ENCODE results near the gene TMEM235. TPM values are rescaled to one million over a fixed set of nuclear protein-coding genes. Genes with fewer than 3 reads are reported as not detected.
A peak's percentile ranks its signal among the peaks of the same experiment; 100 is the strongest.

The TMEM235 gene
- total and polyA plus RNA-seq, 10 donors, result not detected

GRCh38 chr17:78226759-78227454, 4.5 kb upstream of the TMEM235 start:
- Histone ChIP-seq H3K4me3 (no peak overlapping the region), H3K4me1 (peaks cover 0 to 28% (median 17%) of the 10 kb centered on the region in 6 donors), H3K27ac (no peak overlapping the region), H3K27me3 (replicated peaks in 1 of 7) (peaks cover 0 to 57% (median 18%) of the 10 kb centered on the region in 7 donors), H3K36me3 (peaks cover 0 to 30% (median 0%) of the 10 kb centered on the region in 6 donors), H3K9me3 (no peaks in the 10 kb centered on the region)
- peak; percentile 7 to 51 (median 41) for TF ChIP-seq POLR2AphosphoS5 (IDR thresholded peaks at IDR 0.05)
- no peak for TF ChIP-seq POLR2A (IDR thresholded peaks at IDR 0.05)
- no peak for TF ChIP-seq CTCF (IDR thresholded peaks at IDR 0.05 in 8 of 11, conservative IDR thresholded peaks at IDR 0.05 in 3 of 11)
- intact Hi-C loops (cut with DNase I; ENCODE audit: low total_unique reads), result no loop called here
- WGBS, 5 donors, result 30 to 45% (median 33%) methylated on average over 20 of the region's 20 CpGs
- DNase-seq, result no peak

- no peak overlapping the region for H3K27ac ChIP-seq
- WGBS, 5 donors, result 54 to 76% (median 56%) methylated on average over 10 of the region's 10 CpGs
- H3K4me1 ChIP-seq, result peaks cover 0 to 34% (median 22%) of the 10 kb centered on the region in 6 donors
- intact Hi-C loops (cut with DNase I; ENCODE audit: low total_unique reads), result no loop called here
- no peak overlapping the region for H3K4me3 ChIP-seq
- H3K27me3 ChIP-seq (replicated peaks in 1 of 7), result peaks cover 0 to 62% (median 24%) of the 10 kb centered on the region in 7 donors
- TF ChIP-seq POLR2AphosphoS5 (IDR thresholded peaks at IDR 0.05) (no peak), POLR2A (IDR thresholded peaks at IDR 0.05) (no peak), CTCF (IDR thresholded peaks at IDR 0.05 in 8 of 11, conservative IDR thresholded peaks at IDR 0.05 in 3 of 11) (no peak)
- DNase-seq, result no peak
- H3K36me3 ChIP-seq, result peaks cover 0 to 29% (median 0%) of the 10 kb centered on the region in 6 donors
- H3K9me3 ChIP-seq, result no peaks in the 10 kb centered on the region
Observed at GRCh38 chr17:78227455-78227916, 3.9 kb upstream of the TMEM235 start.

- H3K27ac ChIP-seq, result no peak overlapping the region
- peaks cover 0 to 69% (median 30%) of the 10 kb centered on the region in 7 donors for H3K27me3 ChIP-seq (replicated peaks in 1 of 7)
- no peak overlapping the region for H3K4me3 ChIP-seq
- H3K9me3 ChIP-seq, result no peaks in the 10 kb centered on the region
- DNase-seq, result no peak
- TF ChIP-seq POLR2A (IDR thresholded peaks at IDR 0.05) (no peak), POLR2AphosphoS5 (IDR thresholded peaks at IDR 0.05) (no peak), CTCF (IDR thresholded peaks at IDR 0.05 in 8 of 11, conservative IDR thresholded peaks at IDR 0.05 in 3 of 11) (no peak)
- H3K36me3 ChIP-seq, result peaks cover 0 to 22% (median 0%) of the 10 kb centered on the region in 6 donors
- 70 to 80% (median 79%) methylated on average over 4 of the region's 4 CpGs for WGBS, 5 donors
- intact Hi-C loops (cut with DNase I; ENCODE audit: low total_unique reads), result no loop called here
- peaks cover 0 to 38% (median 23%) of the 10 kb centered on the region in 6 donors for H3K4me1 ChIP-seq
Observed at GRCh38 chr17:78228176-78228575, 3.3 kb upstream of the TMEM235 start.

GRCh38 chr17:78230252-78230962, 1.0 kb upstream of the TMEM235 start:
- H3K4me1 ChIP-seq, result peaks cover 0 to 38% (median 23%) of the 10 kb centered on the region in 6 donors
- no peak for DNase-seq
- no peaks in the 10 kb centered on the region for H3K36me3 ChIP-seq
- 62 to 77% (median 70%) methylated on average over 13 of the region's 13 CpGs for WGBS, 5 donors
- TF ChIP-seq POLR2A (IDR thresholded peaks at IDR 0.05), result no peak
- no peak for TF ChIP-seq CTCF (IDR thresholded peaks at IDR 0.05 in 8 of 11, conservative IDR thresholded peaks at IDR 0.05 in 3 of 11)
- no peak for TF ChIP-seq POLR2AphosphoS5 (IDR thresholded peaks at IDR 0.05)
- no peak overlapping the region for H3K27ac ChIP-seq
- intact Hi-C loops (cut with DNase I; ENCODE audit: low total_unique reads), result no loop called here
- H3K4me3 ChIP-seq, result no peak overlapping the region
- peaks cover 0 to 82% (median 31%) of the 10 kb centered on the region in 7 donors for H3K27me3 ChIP-seq (replicated peaks in 1 of 7)
- no peaks in the 10 kb centered on the region for H3K9me3 ChIP-seq
